HEK293T (cell line): ENCODE results near the gene TBX21.

Experiments used
- ARNT ChIP-seq: fragments of 450-650 bp; IDR thresholded peaks from 2 replicates; pipeline ENCODE4 v1.6.1; 2017; ENCODE audit warnings: mild to moderate bottlenecking
- BHLHE40 ChIP-seq: fragments of 450-650 bp; IDR thresholded peaks from 2 replicates; pipeline ENCODE4 v1.6.1; 2016; ENCODE audit warnings: mild to moderate bottlenecking, moderate library complexity, borderline replicate concordance
- ELF4 ChIP-seq: fragments of 450-650 bp; IDR thresholded peaks from 2 replicates; pipeline ENCODE4 v1.6.1; 2017; ENCODE audit warnings: antibody characterized with exemption
- FOXA1 ChIP-seq: fragments of 450-650 bp; IDR thresholded peaks from 2 replicates; pipeline ENCODE4 v1.6.1; 2016; ENCODE audit warnings: mild to moderate bottlenecking
- FOXK2 ChIP-seq: fragments of 450-650 bp; IDR thresholded peaks from 2 replicates; pipeline ENCODE4 v1.6.1; 2016; ENCODE audit warnings: mild to moderate bottlenecking
- FOXM1 ChIP-seq: fragments of 450-650 bp; IDR thresholded peaks from 2 replicates; pipeline ENCODE4 v1.6.1; 2017; ENCODE audit warnings: mild to moderate bottlenecking, borderline replicate concordance
- HDGF ChIP-seq: fragments of 450-650 bp; IDR thresholded peaks from 2 replicates; pipeline ENCODE4 v1.6.1; 2017; ENCODE audit warnings: antibody characterized with exemption, borderline replicate concordance
- L3MBTL2 ChIP-seq: fragments of 450-650 bp; conservative IDR thresholded peaks from 2 replicates; pipeline ENCODE4 v1.6.1; 2016; ENCODE audit warnings: mild to moderate bottlenecking
- NFRKB ChIP-seq: fragments of 450-650 bp; IDR thresholded peaks from 2 replicates; pipeline ENCODE4 v1.6.1; 2016; ENCODE audit warnings: mild to moderate bottlenecking, moderate library complexity
- PKNOX1 ChIP-seq: fragments of 450-650 bp; IDR thresholded peaks from 2 replicates; pipeline ENCODE4 v1.6.1; 2016
- SP1 ChIP-seq: fragments of 450-650 bp; IDR thresholded peaks from 2 replicates; pipeline ENCODE4 v1.6.1; 2017
- SUZ12 ChIP-seq: fragments of 450-650 bp; IDR thresholded peaks from 2 replicates; pipeline ENCODE4 v1.6.1; 2016; ENCODE audit warnings: mild to moderate bottlenecking
- TARDBP ChIP-seq: fragments of 450-650 bp; IDR thresholded peaks from 2 replicates; pipeline ENCODE4 v1.6.1; 2016
- ZNF384 ChIP-seq: fragments of 450-650 bp; IDR thresholded peaks from 2 replicates; pipeline ENCODE4 v1.6.1; 2016

GRCh38 chr17:47792457-47792856 lies 59.4 kb downstream of the TBX21 start:
- TF ChIP-seq FOXM1 (no peak), NFRKB (no peak), HDGF (no peak), ARNT (no peak), FOXK2 (no peak), ELF4 (no peak), SUZ12 (no peak), FOXA1 (no peak), TARDBP (no peak), L3MBTL2 (no peak), ZNF384 (no peak), BHLHE40 (no peak), SP1 (no peak), PKNOX1 (no peak)
